HEK293 (cell line): ENCODE results near the gene CEMP1.
A peak's percentile ranks its signal among the peaks of the same experiment; 100 is the strongest.

Experiments used
- EGR2 ChIP-seq: fragments of 450-650 bp; formaldehyde crosslinking; IDR thresholded peaks from 2 replicates; pipeline ENCODE4 v1.5.1; 2016; ENCODE audit warnings: low read depth, missing biosample characterization, missing genetic modification characterization
- KLF7 ChIP-seq: fragments of 450-650 bp; formaldehyde crosslinking; IDR thresholded peaks from 2 replicates; pipeline ENCODE4 v1.5.1; 2016; ENCODE audit warnings: missing biosample characterization, missing genetic modification characterization, borderline replicate concordance
- OVOL3 ChIP-seq: fragments of 450-650 bp; formaldehyde crosslinking; IDR thresholded peaks from 2 replicates; pipeline ENCODE4 v1.5.1; 2016; ENCODE audit warnings: missing biosample characterization, missing genetic modification characterization
- REPIN1 ChIP-seq: fragments of 450-650 bp; formaldehyde crosslinking; IDR thresholded peaks from 2 replicates; pipeline ENCODE4 v1.5.1; 2017; ENCODE audit warnings: missing biosample characterization, missing genetic modification characterization, low read depth
- SP2 ChIP-seq: fragments of 450-650 bp; formaldehyde crosslinking; IDR thresholded peaks from 2 replicates; pipeline ENCODE4 v1.5.1; 2016; ENCODE audit warnings: missing biosample characterization, missing genetic modification characterization
- TSHZ1 ChIP-seq: fragments of 450-650 bp; formaldehyde crosslinking; IDR thresholded peaks from 2 replicates; pipeline ENCODE4 v1.5.1; 2016; ENCODE audit warnings: missing biosample characterization, missing genetic modification characterization, borderline replicate concordance
- ZBTB48 ChIP-seq: fragments of 450-650 bp; formaldehyde crosslinking; IDR thresholded peaks from 2 replicates; pipeline ENCODE4 v1.5.1; 2016; ENCODE audit warnings: missing biosample characterization, missing genetic modification characterization
- ZIC2 ChIP-seq: fragments of 450-650 bp; formaldehyde crosslinking; IDR thresholded peaks from 2 replicates; pipeline ENCODE4 v1.5.1; 2016; ENCODE audit warnings: missing biosample characterization, missing genetic modification characterization
- ZNF112 ChIP-seq: fragments of 450-650 bp; formaldehyde crosslinking; IDR thresholded peaks from 2 replicates; pipeline ENCODE4 v1.5.0; 2017; ENCODE audit warnings: missing biosample characterization, missing genetic modification characterization
- ZNF133 ChIP-seq: fragments of 450-650 bp; formaldehyde crosslinking; IDR thresholded peaks from 2 replicates; pipeline ENCODE4 v1.5.1; 2016; ENCODE audit warnings: missing biosample characterization, missing genetic modification characterization
- ZNF157 ChIP-seq: fragments of 450-650 bp; formaldehyde crosslinking; IDR thresholded peaks from 2 replicates; pipeline ENCODE4 v1.5.1; 2016; ENCODE audit warnings: missing biosample characterization, missing genetic modification characterization
- ZNF169 ChIP-seq: fragments of 450-650 bp; formaldehyde crosslinking; IDR thresholded peaks from 2 replicates; pipeline ENCODE4 v1.5.1; 2016; ENCODE audit warnings: missing biosample characterization, missing genetic modification characterization
- ZNF202 ChIP-seq: fragments of 450-650 bp; formaldehyde crosslinking; IDR thresholded peaks from 2 replicates; pipeline ENCODE4 v1.5.1; 2016; ENCODE audit warnings: missing biosample characterization, missing genetic modification characterization, borderline replicate concordance
- ZNF214 ChIP-seq: fragments of 450-650 bp; formaldehyde crosslinking; IDR thresholded peaks from 2 replicates; pipeline ENCODE4 v1.5.1; 2017; ENCODE audit warnings: missing biosample characterization, mild to moderate bottlenecking, missing genetic modification characterization, borderline replicate concordance
- ZNF423 ChIP-seq: fragments of 450-650 bp; formaldehyde crosslinking; IDR thresholded peaks from 2 replicates; pipeline ENCODE4 v1.5.1; 2016; ENCODE audit warnings: missing biosample characterization, missing genetic modification characterization
- ZNF501 ChIP-seq: fragments of 450-650 bp; formaldehyde crosslinking; IDR thresholded peaks from 2 replicates; pipeline ENCODE4 v1.5.1; 2016; ENCODE audit warnings: missing biosample characterization, missing genetic modification characterization
- ZNF514 ChIP-seq: fragments of 450-650 bp; formaldehyde crosslinking; IDR thresholded peaks from 2 replicates; pipeline ENCODE4 v1.5.1; 2016; ENCODE audit warnings: missing biosample characterization, missing genetic modification characterization
- ZNF610 ChIP-seq: fragments of 450-650 bp; formaldehyde crosslinking; IDR thresholded peaks from 2 replicates; pipeline ENCODE4 v1.5.1; 2016; ENCODE audit warnings: missing biosample characterization, missing genetic modification characterization, borderline replicate concordance
- ZNF626 ChIP-seq: fragments of 450-650 bp; sonication (Bioruptor Pico); formaldehyde crosslinking; IDR thresholded peaks from 2 replicates; pipeline ENCODE4 v1.5.1; 2018; ENCODE audit warnings: missing biosample characterization, missing genetic modification characterization, inconsistent platforms
- ZNF660 ChIP-seq: fragments of 450-650 bp; IDR thresholded peaks from 2 replicates; pipeline ENCODE4 v1.5.1; 2018; ENCODE audit warnings: missing biosample characterization, mild to moderate bottlenecking, missing genetic modification characterization
- ZSCAN5A ChIP-seq: fragments of 450-650 bp; formaldehyde crosslinking; IDR thresholded peaks from 2 replicates; pipeline ENCODE4 v1.5.1; 2016; ENCODE audit warnings: missing biosample characterization, missing genetic modification characterization
- TF ChIP-seq, protein P1 (sequence below): fragments of 450-650 bp; formaldehyde crosslinking; IDR thresholded peaks from 2 replicates; pipeline ENCODE4 v1.5.1; 2016; ENCODE audit warnings: missing biosample characterization, missing genetic modification characterization
- TF ChIP-seq, protein P2 (sequence below): fragments of 450-650 bp; formaldehyde crosslinking; optimal IDR thresholded peaks from 2 replicates; pipeline ENCODE3; 2016; ENCODE audit warnings: missing biosample characterization, mild to moderate bottlenecking, missing genetic modification characterization
- TF ChIP-seq, protein P3 (sequence below): fragments of 450-650 bp; formaldehyde crosslinking; IDR thresholded peaks from 2 replicates; pipeline ENCODE4 v1.5.1; 2016; ENCODE audit warnings: missing biosample characterization, missing genetic modification characterization
- TF ChIP-seq, protein P4 (sequence below): fragments of 450-650 bp; formaldehyde crosslinking; IDR thresholded peaks from 2 replicates; pipeline ENCODE4 v1.5.1; 2016; ENCODE audit warnings: missing biosample characterization, missing genetic modification characterization
- TF ChIP-seq, protein P5 (sequence below): fragments of 450-650 bp; formaldehyde crosslinking; IDR thresholded peaks from 2 replicates; pipeline ENCODE4 v1.5.1; 2016; ENCODE audit warnings: missing biosample characterization, missing genetic modification characterization

Gene CEMP1

DNA sequence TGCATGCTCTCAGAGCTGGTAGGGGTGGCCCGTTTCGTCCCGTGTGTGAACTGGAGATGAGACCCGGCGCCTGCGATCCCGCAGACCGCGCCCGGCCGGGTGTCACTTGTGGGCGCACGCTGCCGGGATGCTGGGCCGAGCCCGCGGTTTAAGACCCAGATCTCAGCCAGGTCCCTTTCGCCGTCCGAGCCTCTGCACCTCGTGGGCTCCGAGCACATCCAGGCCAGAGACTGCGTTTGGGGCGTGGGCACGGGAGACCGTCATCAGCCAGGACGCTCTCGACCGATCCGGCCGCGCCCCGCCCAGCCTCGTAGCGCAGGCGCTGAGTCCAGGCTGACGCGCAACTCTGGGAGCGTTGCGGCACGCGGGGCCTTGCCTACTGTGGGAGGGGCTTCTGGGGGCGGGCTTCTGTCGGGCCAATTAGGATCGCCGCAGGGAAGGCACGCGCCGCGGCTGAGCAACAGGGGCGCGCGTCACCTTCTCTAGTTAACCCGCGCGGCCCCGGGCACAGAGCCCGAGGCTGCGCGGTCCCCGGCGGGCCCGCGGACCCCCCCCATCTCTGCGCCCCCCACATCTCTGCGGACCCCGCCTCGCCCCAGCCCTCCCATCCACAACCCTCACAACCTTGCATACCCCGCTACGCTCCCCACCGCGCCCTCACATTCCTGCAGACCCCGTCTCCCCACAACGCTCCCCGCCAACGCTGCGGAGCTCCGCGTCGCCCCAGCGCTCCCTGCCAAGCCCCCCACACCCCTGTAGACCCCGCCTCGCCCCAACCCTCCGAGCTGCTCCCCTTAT is 687 bp upstream of the CEMP1 start (continued):
- no peak for TF ChIP-seq ZNF169 (tag by site-specific recombination)
- no peak for TF ChIP-seq ZNF626 (tag by site-specific recombination)
- TF ChIP-seq ZNF157 (tag by site-specific recombination): no peak
- TF ChIP-seq TSHZ1 (tag by site-specific recombination): no peak
- TF ChIP-seq ZBTB48 (tag by site-specific recombination): no peak
- TF ChIP-seq, protein P1, sequence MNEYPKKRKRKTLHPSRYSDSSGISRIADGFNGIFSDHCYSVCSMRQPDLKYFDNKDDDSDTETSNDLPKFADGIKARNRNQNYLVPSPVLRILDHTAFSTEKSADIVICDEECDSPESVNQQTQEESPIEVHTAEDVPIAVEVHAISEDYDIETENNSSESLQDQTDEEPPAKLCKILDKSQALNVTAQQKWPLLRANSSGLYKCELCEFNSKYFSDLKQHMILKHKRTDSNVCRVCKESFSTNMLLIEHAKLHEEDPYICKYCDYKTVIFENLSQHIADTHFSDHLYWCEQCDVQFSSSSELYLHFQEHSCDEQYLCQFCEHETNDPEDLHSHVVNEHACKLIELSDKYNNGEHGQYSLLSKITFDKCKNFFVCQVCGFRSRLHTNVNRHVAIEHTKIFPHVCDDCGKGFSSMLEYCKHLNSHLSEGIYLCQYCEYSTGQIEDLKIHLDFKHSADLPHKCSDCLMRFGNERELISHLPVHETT (tag by site-specific recombination): no peak
- 0 out of 2 replicates have a peak, but pooled peaks have one; percentile 50 for TF ChIP-seq ZNF610 (tag by site-specific recombination)
- TF ChIP-seq SP2 (tag by site-specific recombination): peak; percentile 96
- TF ChIP-seq, protein P2, sequence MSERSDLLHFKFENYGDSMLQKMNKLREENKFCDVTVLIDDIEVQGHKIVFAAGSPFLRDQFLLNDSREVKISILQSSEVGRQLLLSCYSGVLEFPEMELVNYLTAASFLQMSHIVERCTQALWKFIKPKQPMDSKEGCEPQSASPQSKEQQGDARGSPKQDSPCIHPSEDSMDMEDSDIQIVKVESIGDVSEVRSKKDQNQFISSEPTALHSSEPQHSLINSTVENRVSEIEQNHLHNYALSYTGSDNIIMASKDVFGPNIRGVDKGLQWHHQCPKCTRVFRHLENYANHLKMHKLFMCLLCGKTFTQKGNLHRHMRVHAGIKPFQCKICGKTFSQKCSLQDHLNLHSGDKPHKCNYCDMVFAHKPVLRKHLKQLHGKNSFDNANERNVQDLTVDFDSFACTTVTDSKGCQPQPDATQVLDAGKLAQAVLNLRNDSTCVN (tag by site-specific recombination): peak; percentile 97
- no peak for TF ChIP-seq ZNF202
- no peak for TF ChIP-seq ZNF423 (tag by site-specific recombination)
- TF ChIP-seq ZNF214 (tag by site-specific recombination): no peak
- TF ChIP-seq, protein P3, sequence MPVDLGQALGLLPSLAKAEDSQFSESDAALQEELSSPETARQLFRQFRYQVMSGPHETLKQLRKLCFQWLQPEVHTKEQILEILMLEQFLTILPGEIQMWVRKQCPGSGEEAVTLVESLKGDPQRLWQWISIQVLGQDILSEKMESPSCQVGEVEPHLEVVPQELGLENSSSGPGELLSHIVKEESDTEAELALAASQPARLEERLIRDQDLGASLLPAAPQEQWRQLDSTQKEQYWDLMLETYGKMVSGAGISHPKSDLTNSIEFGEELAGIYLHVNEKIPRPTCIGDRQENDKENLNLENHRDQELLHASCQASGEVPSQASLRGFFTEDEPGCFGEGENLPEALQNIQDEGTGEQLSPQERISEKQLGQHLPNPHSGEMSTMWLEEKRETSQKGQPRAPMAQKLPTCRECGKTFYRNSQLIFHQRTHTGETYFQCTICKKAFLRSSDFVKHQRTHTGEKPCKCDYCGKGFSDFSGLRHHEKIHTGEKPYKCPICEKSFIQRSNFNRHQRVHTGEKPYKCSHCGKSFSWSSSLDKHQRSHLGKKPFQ (tag by site-specific recombination): peak; percentile 89
- TF ChIP-seq, protein P4, sequence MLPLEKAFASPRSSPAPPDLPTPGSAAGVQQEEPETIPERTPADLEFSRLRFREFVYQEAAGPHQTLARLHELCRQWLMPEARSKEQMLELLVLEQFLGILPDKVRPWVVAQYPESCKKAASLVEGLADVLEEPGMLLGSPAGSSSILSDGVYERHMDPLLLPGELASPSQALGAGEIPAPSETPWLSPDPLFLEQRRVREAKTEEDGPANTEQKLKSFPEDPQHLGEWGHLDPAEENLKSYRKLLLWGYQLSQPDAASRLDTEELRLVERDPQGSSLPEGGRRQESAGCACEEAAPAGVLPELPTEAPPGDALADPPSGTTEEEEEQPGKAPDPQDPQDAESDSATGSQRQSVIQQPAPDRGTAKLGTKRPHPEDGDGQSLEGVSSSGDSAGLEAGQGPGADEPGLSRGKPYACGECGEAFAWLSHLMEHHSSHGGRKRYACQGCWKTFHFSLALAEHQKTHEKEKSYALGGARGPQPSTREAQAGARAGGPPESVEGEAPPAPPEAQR (tag by site-specific recombination): no peak
- TF ChIP-seq ZNF112: no peak
- no peak for TF ChIP-seq REPIN1 (tag by site-specific recombination)
- TF ChIP-seq OVOL3: no peak
- no peak; the same call in 1 of the 2 replicates for TF ChIP-seq EGR2 (tag by site-specific recombination)
- 0 out of 2 replicates have a peak, but pooled peaks have one; percentile 45 for TF ChIP-seq KLF7 (tag by site-specific recombination)
- peak; percentile 64; the same call in 1 of the 2 replicates for TF ChIP-seq ZNF660 (tag by site-specific recombination)
- TF ChIP-seq, protein P5, sequence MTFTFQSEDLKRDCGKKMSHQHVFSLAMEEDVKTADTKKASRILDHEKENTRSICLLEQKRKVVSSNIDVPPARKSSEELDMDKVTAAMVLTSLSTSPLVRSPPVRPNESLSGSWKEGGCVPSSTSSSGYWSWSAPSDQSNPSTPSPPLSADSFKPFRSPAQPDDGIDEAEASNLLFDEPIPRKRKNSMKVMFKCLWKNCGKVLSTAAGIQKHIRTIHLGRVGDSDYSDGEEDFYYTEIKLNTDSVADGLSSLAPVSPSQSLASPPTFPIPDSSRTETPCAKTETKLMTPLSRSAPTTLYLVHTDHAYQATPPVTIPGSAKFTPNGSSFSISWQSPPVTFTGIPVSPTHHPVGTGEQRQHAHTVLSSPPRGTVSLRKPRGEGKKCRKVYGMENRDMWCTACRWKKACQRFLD (tag by site-specific recombination): no peak
- TF ChIP-seq ZSCAN5A: 0 out of 2 replicates have a peak, but pooled peaks have one; percentile 31
- TF ChIP-seq ZNF514: no peak
- no peak for TF ChIP-seq ZNF133 (tag by site-specific recombination)
- no peak for TF ChIP-seq ZNF501 (tag by site-specific recombination)
- no peak for TF ChIP-seq ZIC2
